H1 (cell line): ENCODE measurements around the gene RBM19. TPM values are rescaled to one million over a fixed set of nuclear protein-coding genes. Genes with fewer than 3 reads are reported as not detected.

Source experiments
- CTCF ChIA-PET: fragments of 300-600 bp; sonication (Branson Sonifier 250); formaldehyde crosslinking; loops from one replicate; lab custom pipeline; 2021; ENCODE audit not compliant: partially characterized antibody; lab: Charles Lee
- POLR2A ChIA-PET: fragments of 300-600 bp; sonication (Branson Sonifier 250); formaldehyde crosslinking; loops from one replicate; lab custom pipeline; 2021; ENCODE audit warnings: inconsistent platforms; ENCODE audit not compliant: partially characterized antibody; lab: Charles Lee
- DNase-seq, 2 experiments: peaks; one replicate each; pipeline versions ENCODE4 v3.0.0 to v3.0.0-alpha.2; 2010 to 2022; ENCODE audit warnings: low spot score in 2 of 2, low read depth in 1 of 2, mixed read lengths in 1 of 2
- FAIRE-seq: peaks from 2 replicates; lab custom pipeline; 2011; peaks lifted over from hg19 to GRCh38; lab: Jason Lieb, UNC
- H2AFZ ChIP-seq: 2 replicates; pipeline ENCODE4 v1.8.1; 2012; ENCODE audit warnings: low read length, inconsistent platforms
- H2AK5ac ChIP-seq: 2 replicates; pipeline ENCODE4 v1.6.1; 2013; ENCODE audit warnings: low read depth, low read length
- H2BK120ac ChIP-seq: replicated peaks from 2 replicates; pipeline ENCODE3; 2013; ENCODE audit warnings: low read depth, low read length, inconsistent platforms
- H2BK12ac ChIP-seq: 2 replicates; pipeline ENCODE4 v1.6.1; 2013; ENCODE audit warnings: low read depth, low read length
- H2BK15ac ChIP-seq: 2 replicates; pipeline ENCODE4 v1.6.1; 2013; ENCODE audit warnings: low read length
- H2BK20ac ChIP-seq: 2 replicates; pipeline ENCODE4 v1.6.1; 2013; ENCODE audit warnings: low read length
- H2BK5ac ChIP-seq: 2 replicates; pipeline ENCODE4 v1.6.1; 2013; ENCODE audit warnings: low read depth, low read length
- H3K14ac ChIP-seq: 2 replicates; pipeline ENCODE4 v1.6.1; 2013; ENCODE audit warnings: inconsistent platforms; ENCODE audit not compliant: insufficient read length
- H3K18ac ChIP-seq: 2 replicates; pipeline ENCODE4 v1.6.1; 2013; ENCODE audit warnings: low read length; ENCODE audit errors: extremely low read depth
- H3K23ac ChIP-seq: 2 replicates; pipeline ENCODE4 v1.6.1; 2013; ENCODE audit warnings: inconsistent platforms; ENCODE audit not compliant: insufficient read length
- H3K23me2 ChIP-seq: 2 replicates; pipeline ENCODE4 v1.6.1; 2013; ENCODE audit warnings: low read depth, low read length
- H3K27ac ChIP-seq: 2 replicates; pipeline ENCODE4 v1.6.1; 2011; ENCODE audit warnings: low read depth, low read length, inconsistent platforms
- H3K27me3 ChIP-seq, 4 experiments: replicated peaks in 1 of 4; 1 replicate in 1 of 4; 2 replicates in 3 of 4; pipeline versions ENCODE4 v1.6.1 to v1.8.1; 2011 to 2013; ENCODE audit warnings: low read length in 3 of 4, mild to moderate bottlenecking in 3 of 4, inconsistent platforms in 2 of 4, mixed read lengths in 2 of 4, moderate library complexity in 1 of 4; ENCODE audit not compliant: control insufficient read depth in 3 of 4, insufficient read depth in 3 of 4; ENCODE audit errors: extremely low read depth in 1 of 4
- H3K36me3 ChIP-seq, 4 experiments: 2 replicates each; pipeline versions ENCODE4 v1.6.1 to v1.8.1; 2011 to 2013; ENCODE audit warnings: mild to moderate bottlenecking in 4 of 4, low read length in 3 of 4, moderate library complexity in 2 of 4, control low read depth in 1 of 4, inconsistent platforms in 1 of 4; ENCODE audit not compliant: insufficient read depth in 4 of 4, control insufficient read depth in 2 of 4
- H3K4ac ChIP-seq: replicated peaks from 2 replicates; pipeline ENCODE3; 2013; ENCODE audit warnings: low read length, low read depth, mixed read lengths, inconsistent platforms; ENCODE audit not compliant: insufficient read length
- H3K4me1 ChIP-seq, 4 experiments: replicated peaks in 1 of 4; 1 replicate in 1 of 4; 2 replicates in 3 of 4; pipeline versions ENCODE4 v1.6.1 to v1.8.1; 2011 to 2013; ENCODE audit warnings: low read length in 3 of 4, inconsistent platforms in 2 of 4, mixed read lengths in 1 of 4; ENCODE audit not compliant: insufficient read depth in 4 of 4, control insufficient read depth in 3 of 4
- H3K4me2 ChIP-seq, 2 experiments: 2 replicates each; pipeline versions ENCODE4 v1.6.1 to v1.8.1; 2011 to 2013; ENCODE audit warnings: low read depth in 2 of 2, low read length in 2 of 2, control low read depth in 1 of 2, inconsistent platforms in 1 of 2, mild to moderate bottlenecking in 1 of 2; ENCODE audit not compliant: insufficient read depth in 1 of 2
- H3K4me3 ChIP-seq, 4 experiments: fragments of 200-600, 300-600 bp in 1 of 4; sonication (generic), shearing (Covaris generic), sonication (Bioruptor Twin) in 1 of 4; 2 replicates each; pipeline versions ENCODE4 v1.5.1 to v1.8.1; 2011 to 2016; ENCODE audit warnings: low read length in 4 of 4, low read depth in 3 of 4, control low read depth in 2 of 4, inconsistent platforms in 2 of 4, mild to moderate bottlenecking in 2 of 4, mixed read lengths in 1 of 4, moderate library complexity in 1 of 4; ENCODE audit not compliant: insufficient read depth in 2 of 4; ENCODE audit errors: extremely low read depth in 1 of 4
- H3K56ac ChIP-seq: replicated peaks from 2 replicates; pipeline ENCODE3; 2013; ENCODE audit warnings: low read depth, mild to moderate bottlenecking, mixed read lengths, low read length, inconsistent platforms; ENCODE audit not compliant: insufficient read length
- H3K79me1 ChIP-seq: 2 replicates; pipeline ENCODE4 v1.6.1; 2013; ENCODE audit warnings: low read depth, low read length, control low read depth
- H3K79me2 ChIP-seq, 2 experiments: 2 replicates each; pipeline versions ENCODE4 v1.6.1 to v1.8.1; 2012 to 2013; ENCODE audit warnings: low read length in 2 of 2, mild to moderate bottlenecking in 2 of 2, inconsistent platforms in 1 of 2; ENCODE audit not compliant: insufficient read depth in 2 of 2, control insufficient read depth in 1 of 2
- H3K9ac ChIP-seq, 4 experiments: replicated peaks in 1 of 4; 1 replicate in 1 of 4; 2 replicates in 3 of 4; pipeline versions ENCODE4 v1.6.1 to v1.8.1; 2011 to 2013; ENCODE audit warnings: low read depth in 3 of 4, low read length in 3 of 4, control low read depth in 2 of 4, mild to moderate bottlenecking in 2 of 4, moderate library complexity in 2 of 4, inconsistent platforms in 1 of 4; ENCODE audit errors: extremely low read depth in 1 of 4
- H3K9me3 ChIP-seq, 2 experiments: 2 replicates each; pipeline versions ENCODE4 v1.6.1 to v1.8.1; 2012 to 2013; ENCODE audit warnings: mild to moderate bottlenecking in 2 of 2, moderate library complexity in 2 of 2, control low read depth in 1 of 2, inconsistent platforms in 1 of 2, low read depth in 1 of 2, low read length in 1 of 2, mixed read lengths in 1 of 2; ENCODE audit not compliant: insufficient read depth in 2 of 2
- H4K20me1 ChIP-seq, 2 experiments: replicated peaks in 1 of 2; 2 replicates each; pipeline versions ENCODE3 to v1.8.1; 2011 to 2013; ENCODE audit warnings: inconsistent platforms in 2 of 2, low read length in 2 of 2, mild to moderate bottlenecking in 1 of 2; ENCODE audit not compliant: insufficient read depth in 2 of 2, control insufficient read depth in 1 of 2
- H4K5ac ChIP-seq: 2 replicates; pipeline ENCODE4 v1.6.1; 2013; ENCODE audit warnings: low read length, low read depth, mixed read lengths, inconsistent platforms; ENCODE audit not compliant: insufficient read length
- H4K8ac ChIP-seq: 2 replicates; pipeline ENCODE4 v1.8.0; 2013; ENCODE audit warnings: mild to moderate bottlenecking, moderate library complexity, low read length, inconsistent platforms; ENCODE audit not compliant: insufficient read depth; ENCODE audit errors: extremely low read depth
- H4K91ac ChIP-seq: replicated peaks from 2 replicates; pipeline ENCODE3; 2013; ENCODE audit warnings: low read length, mixed read lengths, inconsistent platforms; ENCODE audit not compliant: insufficient read length
- BCL11A ChIP-seq, 2 experiments: IDR thresholded peaks; one replicate each; pipeline ENCODE4 v1.6.1; 2011; ENCODE audit warnings: low read depth in 2 of 2, low read length in 2 of 2, mild to moderate bottlenecking in 2 of 2
- EGR1 ChIP-seq: IDR thresholded peaks from 2 replicates; pipeline ENCODE4 v1.6.1; 2011; ENCODE audit warnings: low read depth, low read length, borderline replicate concordance
- HDAC6 ChIP-seq: IDR thresholded peaks from one replicate; pipeline ENCODE4 v1.7.1; 2012; ENCODE audit warnings: low read depth, mild to moderate bottlenecking, inconsistent platforms, low read length, moderate library complexity
- JUND ChIP-seq: IDR thresholded peaks from 2 replicates; pipeline ENCODE4 v1.6.1; 2011; ENCODE audit warnings: mild to moderate bottlenecking, improper control_type of control experiment, low read length
- NRF1 ChIP-seq: IDR thresholded peaks from 2 replicates; pipeline ENCODE4 v1.6.1; 2011; ENCODE audit warnings: mild to moderate bottlenecking, low read depth, low read length, improper control_type of control experiment
- POLR2A ChIP-seq, 2 experiments: IDR thresholded peaks; 1 replicate in 1 of 2; 2 replicates in 1 of 2; pipeline ENCODE4 v1.6.1; 2011; ENCODE audit warnings: low read depth in 2 of 2, low read length in 2 of 2, mild to moderate bottlenecking in 2 of 2; ENCODE audit errors: control extremely low read depth in 1 of 2
- POLR2AphosphoS5 ChIP-seq: IDR thresholded peaks from 2 replicates; pipeline ENCODE4 v1.6.1; 2011; ENCODE audit warnings: low read depth, low read length
- RFX5 ChIP-seq: IDR thresholded peaks from 2 replicates; pipeline ENCODE4 v1.6.1; 2011; ENCODE audit warnings: low read depth, low read length, improper control_type of control experiment, borderline replicate concordance
- TEAD4 ChIP-seq: IDR thresholded peaks from 2 replicates; pipeline ENCODE4 v1.6.1; 2012; ENCODE audit warnings: low read depth, low read length, inconsistent platforms, mixed read lengths
- ZNF274 ChIP-seq: IDR thresholded peaks from 2 replicates; pipeline ENCODE4 v1.7.0; 2012; ENCODE audit warnings: low read length, borderline replicate concordance; ENCODE audit errors: extremely low read depth
- WGBS, 2 experiments: shearing (Covaris generic) in 1 of 2; methylation state at CpG; one replicate each; pipeline versions ENCODE4 v1.1.6 to v1.1.7; 2013 to 2015; ENCODE audit warnings: low lambda C conversion rate in 2 of 2, mixed read lengths in 2 of 2, inconsistent platforms in 1 of 2, low coverage in 1 of 2, missing lambda C conversion rate in 1 of 2; ENCODE audit not compliant: insufficient replicate concordance in 2 of 2, insufficient coverage in 1 of 2, insufficient read length in 1 of 2; ENCODE audit errors: extremely low coverage in 1 of 2, missing lambda C conversion rate in 1 of 2; 5-methylcytosine and 5-hydroxymethylcytosine counted together
- polyA plus RNA-seq, 7 experiments: library from polyadenylated mRNA; depleted of rRNA in 3 of 7; stranded (reverse) in 5 of 7; unstranded in 2 of 7; fragments of >200 nt in 5 of 7; fragments of 200-250 nt in 2 of 7; gene quantifications; 1 replicate in 5 of 7; 2 replicates in 1 of 7; 4 replicates in 1 of 7; pipeline versions ENCODE4 v1.2.1 to v1.2.3, GENCODE V29; 2011 to 2013; ENCODE audit warnings: missing spikeins in 2 of 7, mixed read lengths in 2 of 7
- total RNA-seq: library from RNA; stranded (reverse); fragmentation: NEBNext Ultra II Directional; extraction: Animal tissue kit (Norgen Biotek cat#: 25700); gene quantifications from 2 replicates; pipeline ENCODE4 v1.2.1, GENCODE V29; 2021
- TF ChIP-seq, protein P1 (sequence below): IDR thresholded peaks from 2 replicates; pipeline ENCODE4 v1.6.1; 2011; ENCODE audit warnings: low read depth, mild to moderate bottlenecking, low read length; ENCODE audit not compliant: insufficient read depth

The RBM19 gene
- total and polyA plus RNA-seq, 2 of the 8 experiments (the other 6 are each of a cell fraction or from before 2014, with no cell fraction given), result 23.4 to 61.9 TPM

DNA sequence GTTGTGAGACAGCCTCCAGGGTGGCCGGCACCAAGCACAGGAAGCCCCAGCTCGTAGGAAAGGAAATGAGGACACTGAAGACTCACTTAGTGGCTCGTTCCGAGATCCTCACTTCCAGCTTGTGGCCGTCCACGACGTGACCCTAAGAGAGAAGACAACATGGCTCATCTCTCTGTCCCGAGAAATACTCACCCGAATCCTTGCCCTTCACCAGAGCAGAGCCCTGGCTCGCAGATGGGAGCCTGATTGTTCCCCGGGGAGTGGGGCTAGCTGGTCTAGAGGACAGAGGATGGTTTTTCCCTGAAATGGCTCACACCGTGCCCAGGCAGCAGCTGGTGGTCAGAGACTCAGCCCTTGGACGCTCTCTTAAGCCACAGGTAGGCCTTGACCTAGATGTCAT lies 47.8 kb downstream of the RBM19 start:
- no peak overlapping the region for H2BK5ac ChIP-seq
- no peak overlapping the region for H3K9ac ChIP-seq
- no peak overlapping the region for H2AFZ ChIP-seq
- H2BK120ac ChIP-seq, result no peak overlapping the region
- H2BK12ac ChIP-seq, result no peak overlapping the region
- no peak overlapping the region for H3K18ac ChIP-seq
- no peaks in the 10 kb centered on the region for H3K23me2 ChIP-seq
- H3K79me1 ChIP-seq, result no peaks in the 10 kb centered on the region
- POLR2A ChIA-PET, result interaction anchor here (1.1 kb wide), 1 partner anchor 11 kb away, joined by 3 read pairs; no protein-coding TSS in a partner anchor
- WGBS, 2 experiments, result 79% methylated on average over 13 of the region's 13 CpGs; no CpG with 5 or more reads in 1 of the 2 experiments
- H3K36me3 ChIP-seq, result peaks cover 5 to 18% (median 13%) of the 10 kb centered on the region in 4 experiments; a peak in 6 of 8 replicates
- H3K56ac ChIP-seq, result no peak overlapping the region
- no peak overlapping the region for H4K91ac ChIP-seq
- H3K27ac ChIP-seq, result no peak overlapping the region
- no peak overlapping the region; the same call in 1 of the 2 replicates for H4K8ac ChIP-seq
- no peaks in the 10 kb centered on the region for H4K20me1 ChIP-seq
- peaks cover 0 to under 1% (median 0%) of the 10 kb centered on the region in 4 experiments; a peak in 1 of 7 replicates for H3K4me1 ChIP-seq
- no peak overlapping the region for H4K5ac ChIP-seq
- no peak overlapping the region for H3K23ac ChIP-seq
- no peaks in the 10 kb centered on the region for H3K9me3 ChIP-seq
- FAIRE-seq, result no peak
- CTCF ChIA-PET, result interaction anchor here (0.6 to 1.9 kb wide), 5 partner anchors 19 to 148 kb away, joined by 3 to 7 read pairs (median 3); no protein-coding TSS in a partner anchor
- H3K4ac ChIP-seq, result no peak overlapping the region
- H3K27me3 ChIP-seq, result no peaks in the 10 kb centered on the region
- no peak overlapping the region for H2AK5ac ChIP-seq
- no peak overlapping the region for H3K4me3 ChIP-seq
- DNase-seq, result no peak
- H3K79me2 ChIP-seq, result no peaks in the 10 kb centered on the region
- no peak overlapping the region for H3K14ac ChIP-seq
- no peak overlapping the region for H3K4me2 ChIP-seq
- H2BK20ac ChIP-seq, result no peak overlapping the region
- H2BK15ac ChIP-seq, result no peak overlapping the region
- TF ChIP-seq RFX5 (no peak), POLR2AphosphoS5 (no peak), HDAC6 (no peak), POLR2A (IDR thresholded peaks at IDR 0.05; ENCODE audit: control extremely low read depth in 1 of 2, low read depth in 2 of 2, low read length in 2 of 2) (no peak), BCL11A (IDR thresholded peaks at IDR 0.05; ENCODE audit: low read depth in 2 of 2, low read length in 2 of 2) (no peak), EGR1 (no peak), NRF1 (no peak), TEAD4 (no peak), JUND (no peak), ZNF274 (no peak)
- TF ChIP-seq, protein P1, sequence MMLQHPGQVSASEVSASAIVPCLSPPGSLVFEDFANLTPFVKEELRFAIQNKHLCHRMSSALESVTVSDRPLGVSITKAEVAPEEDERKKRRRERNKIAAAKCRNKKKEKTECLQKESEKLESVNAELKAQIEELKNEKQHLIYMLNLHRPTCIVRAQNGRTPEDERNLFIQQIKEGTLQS, result no peak
